Loucy (cell line): Measurements from ENCODE around the gene GOLGA8S.
"Not testable (repeated sequence)": the region's sequence is repeated elsewhere in the genome, so short reads cannot be mapped to it uniquely, and the experiment has no call there.

ENCODE experiments used
- EZH2phosphoT487 ChIP-seq: fragments of 200-600 bp; IDR thresholded peaks from 2 replicates; pipeline ENCODE4 v1.6.1; 2018; ENCODE audit warnings: antibody characterized with exemption, mild to moderate bottlenecking, moderate library complexity, borderline replicate concordance
- TF ChIP-seq, protein P1 (sequence below): fragments of 200-600 bp; sonication (generic); conservative IDR thresholded peaks from 2 replicates; pipeline ENCODE4 v1.5.1; 2014; ENCODE audit warnings: mild to moderate bottlenecking, antibody characterized with exemption, low read length

DNA sequence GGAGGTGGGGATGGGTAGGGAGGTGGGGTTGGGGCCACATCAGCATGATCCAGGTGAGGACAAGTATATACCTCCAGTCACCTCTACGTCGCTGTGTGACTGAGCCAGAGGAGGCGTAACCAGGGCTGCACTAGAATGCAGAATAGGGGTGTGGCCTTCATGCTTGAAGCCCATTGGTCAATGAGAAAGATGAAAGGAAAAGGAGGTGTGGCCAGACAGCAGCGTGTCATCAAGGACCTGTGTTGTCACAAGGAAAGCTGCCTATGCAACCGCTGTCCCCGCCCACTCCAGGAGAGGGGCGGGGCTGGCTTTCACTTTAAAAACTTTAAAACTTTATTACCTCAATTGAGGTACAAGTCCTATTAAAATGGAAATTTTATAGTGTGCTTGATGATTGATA, 20.5 kb upstream of the GOLGA8S start, which contains the start of gene GOLGA6L26:
- TF ChIP-seq, protein P1, sequence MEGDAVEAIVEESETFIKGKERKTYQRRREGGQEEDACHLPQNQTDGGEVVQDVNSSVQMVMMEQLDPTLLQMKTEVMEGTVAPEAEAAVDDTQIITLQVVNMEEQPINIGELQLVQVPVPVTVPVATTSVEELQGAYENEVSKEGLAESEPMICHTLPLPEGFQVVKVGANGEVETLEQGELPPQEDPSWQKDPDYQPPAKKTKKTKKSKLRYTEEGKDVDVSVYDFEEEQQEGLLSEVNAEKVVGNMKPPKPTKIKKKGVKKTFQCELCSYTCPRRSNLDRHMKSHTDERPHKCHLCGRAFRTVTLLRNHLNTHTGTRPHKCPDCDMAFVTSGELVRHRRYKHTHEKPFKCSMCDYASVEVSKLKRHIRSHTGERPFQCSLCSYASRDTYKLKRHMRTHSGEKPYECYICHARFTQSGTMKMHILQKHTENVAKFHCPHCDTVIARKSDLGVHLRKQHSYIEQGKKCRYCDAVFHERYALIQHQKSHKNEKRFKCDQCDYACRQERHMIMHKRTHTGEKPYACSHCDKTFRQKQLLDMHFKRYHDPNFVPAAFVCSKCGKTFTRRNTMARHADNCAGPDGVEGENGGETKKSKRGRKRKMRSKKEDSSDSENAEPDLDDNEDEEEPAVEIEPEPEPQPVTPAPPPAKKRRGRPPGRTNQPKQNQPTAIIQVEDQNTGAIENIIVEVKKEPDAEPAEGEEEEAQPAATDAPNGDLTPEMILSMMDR = not testable (repeated sequence)
- TF ChIP-seq EZH2phosphoT487 = not testable (repeated sequence)
